K562 (cell line): Measurements from ENCODE around the gene AAMP. TPM values are rescaled to one million over a fixed set of nuclear protein-coding genes. Genes with fewer than 3 reads are reported as not detected.

Source experiments
- BRF1 ChIP-seq: IDR thresholded peaks from 3 replicates; pipeline ENCODE4 v1.6.1; 2011; ENCODE audit warnings: borderline replicate concordance, mild to moderate bottlenecking; ENCODE audit not compliant: insufficient read length; ENCODE audit errors: extremely low read depth
- CCNT2 ChIP-seq: IDR thresholded peaks from 2 replicates; pipeline ENCODE4 v1.6.1; 2011; ENCODE audit warnings: borderline replicate concordance, low read depth, mild to moderate bottlenecking, moderate library complexity, mixed read lengths, low read length; ENCODE audit not compliant: insufficient read length; ENCODE audit errors: extremely low read depth
- CREBBP ChIP-seq: IDR thresholded peaks from one replicate; pipeline ENCODE4 v1.6.1; 2012; ENCODE audit warnings: low read depth, mild to moderate bottlenecking, control low read depth, inconsistent platforms, low read length
- E2F8 ChIP-seq: fragments of 450-650 bp; IDR thresholded peaks from 2 replicates; pipeline ENCODE4 v1.7.1; 2018; ENCODE audit warnings: mild to moderate bottlenecking, low read depth; ENCODE audit not compliant: partially characterized antibody
- ELF2 ChIP-seq: fragments of 250-450 bp; sonication (Bioruptor Pico); IDR thresholded peaks from 2 replicates; pipeline ENCODE4 v1.5.0; 2021; ENCODE audit warnings: mild to moderate bottlenecking
- POLR2AphosphoS5 ChIP-seq: IDR thresholded peaks from 2 replicates; pipeline ENCODE4 v1.6.1; 2011; ENCODE audit warnings: mild to moderate bottlenecking, low read depth, low read length, moderate library complexity; ENCODE audit not compliant: control insufficient read depth, insufficient read depth
- POLR2H ChIP-seq: IDR thresholded peaks from 2 replicates; pipeline ENCODE4 v1.6.1; 2016; ENCODE audit warnings: missing genetic modification characterization, low read depth, mild to moderate bottlenecking, control low read depth, missing compliant biosample characterization, moderate library complexity
- REST ChIP-seq, 2 experiments: fragments of 450-650 bp; formaldehyde crosslinking in 1 of 2; IDR thresholded peaks; 2 replicates each; pipeline versions ENCODE4 v1.4.0 to v1.6.1; 2014 to 2020; ENCODE audit warnings: mild to moderate bottlenecking in 2 of 2, borderline replicate concordance in 1 of 2, low read depth in 1 of 2
- RNF2 ChIP-seq: sonication (generic); IDR thresholded peaks from 2 replicates; pipeline ENCODE4 v1.6.1; 2016
- SRSF1 ChIP-seq: fragments of 200-400 bp; formaldehyde crosslinking; IDR thresholded peaks from 2 replicates; pipeline ENCODE4 v1.6.1; 2017; ENCODE audit warnings: mild to moderate bottlenecking, low read depth, low read length, moderate library complexity
- TEAD4 ChIP-seq, 2 experiments: sonication (generic) in 1 of 2; formaldehyde crosslinking in 1 of 2; IDR thresholded peaks; 2 replicates each; pipeline versions ENCODE4 v1.6.1 to v1.8.0; 2012 to 2022; ENCODE audit warnings: borderline replicate concordance in 1 of 2, inconsistent platforms in 1 of 2, low read length in 1 of 2, mild to moderate bottlenecking in 1 of 2, missing genetic modification reagents in 1 of 2
- ZNF584 ChIP-seq: fragments of 200-800 bp; sonication (Bioruptor generic); IDR thresholded peaks from 2 replicates; pipeline ENCODE4 v1.6.1; 2016; ENCODE audit warnings: low read depth, mild to moderate bottlenecking, missing genetic modification characterization, missing compliant biosample characterization
- polyA plus RNA-seq, 8 experiments: library from polyadenylated mRNA; depleted of rRNA in 4 of 8; stranded (reverse) in 5 of 8; unstranded in 3 of 8; fragments of >200 nt; fragmentation: Nextera tagmentation in 2 of 8; fragmentation: Illumina TruSeq in 1 of 8; extraction: Ambion mirVana in 2 of 8; extraction: Trizol in 1 of 8; gene quantifications; 2 replicates each; pipeline versions ENCODE4 v1.2.1 to v1.2.3, GENCODE V29; 2011 to 2014; ENCODE audit warnings: inconsistent platforms in 1 of 8, missing spikeins in 1 of 8
- total RNA-seq, 7 experiments: library from RNA; depleted of rRNA in 6 of 7; stranded (reverse); fragments of >200 nt in 6 of 7; fragmentation: Illumina TruSeq in 2 of 7; extraction: Trizol in 2 of 7; gene quantifications; 2 replicates each; pipeline versions ENCODE4 v1.2.1 to v1.2.3, GENCODE V29; 2011 to 2021; ENCODE audit warnings: low replicate concordance in 1 of 7
- TF ChIP-seq, protein P1 (sequence below): fragments of 250-450 bp; sonication (Bioruptor Pico); IDR thresholded peaks from 2 replicates; pipeline ENCODE4 v1.4.0; 2020; ENCODE audit warnings: mild to moderate bottlenecking

The AAMP gene
- total and polyA plus RNA-seq, 9 of the 15 experiments (the other 6 are each of a cell fraction or from before 2014, with no cell fraction given) = 5.7 to 197 (median 94.1) TPM

GRCh38 chr2:218216674-218217359, 53.1 kb downstream of the AAMP start, which contains the start of gene ARPC2 (continued):
- no peak for TF ChIP-seq REST (IDR thresholded peaks at IDR 0.05; ENCODE audit: borderline replicate concordance)
- TF ChIP-seq REST (CRISPR knock-in tag; IDR thresholded peaks at IDR 0.05; ENCODE audit: low read depth) = no peak
- no peak for TF ChIP-seq RNF2
- peak; percentile 72 for TF ChIP-seq POLR2H (tag)
- TF ChIP-seq, protein P1, sequence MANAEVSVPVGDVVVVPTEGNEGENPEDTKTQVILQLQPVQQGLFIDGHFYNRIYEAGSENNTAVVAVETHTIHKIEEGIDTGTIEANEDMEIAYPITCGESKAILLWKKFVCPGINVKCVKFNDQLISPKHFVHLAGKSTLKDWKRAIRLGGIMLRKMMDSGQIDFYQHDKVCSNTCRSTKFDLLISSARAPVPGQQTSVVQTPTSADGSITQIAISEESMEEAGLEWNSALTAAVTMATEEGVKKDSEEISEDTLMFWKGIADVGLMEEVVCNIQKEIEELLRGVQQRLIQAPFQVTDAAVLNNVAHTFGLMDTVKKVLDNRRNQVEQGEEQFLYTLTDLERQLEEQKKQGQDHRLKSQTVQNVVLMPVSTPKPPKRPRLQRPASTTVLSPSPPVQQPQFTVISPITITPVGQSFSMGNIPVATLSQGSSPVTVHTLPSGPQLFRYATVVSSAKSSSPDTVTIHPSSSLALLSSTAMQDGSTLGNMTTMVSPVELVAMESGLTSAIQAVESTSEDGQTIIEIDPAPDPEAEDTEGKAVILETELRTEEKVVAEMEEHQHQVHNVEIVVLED (CRISPR knock-in tag) = peak; percentile 50; the same call in 1 of the 2 replicates
- TF ChIP-seq E2F8 = peak; percentile 62
- peak; percentile 68; the same call in 1 of the 2 replicates for TF ChIP-seq ZNF584 (CRISPR knock-in tag)
- no peak for TF ChIP-seq SRSF1
- 0 out of 2 replicates have a peak, but pooled peaks have one; percentile 7 for TF ChIP-seq TEAD4 (IDR thresholded peaks at IDR 0.05; ENCODE audit: low read length)
- TF ChIP-seq TEAD4 (CRISPR knock-in tag; IDR thresholded peaks at IDR 0.05; ENCODE audit: borderline replicate concordance) = no peak
- TF ChIP-seq BRF1 = no peak
- peak; percentile 61; the same call in 1 of the 2 replicates for TF ChIP-seq POLR2AphosphoS5
- no peak for TF ChIP-seq CREBBP
- TF ChIP-seq ELF2 = peak; percentile 50; the same call in 1 of the 2 replicates
- TF ChIP-seq CCNT2 = peak; percentile 51
